ENCODE data around the gene NT5C1B. TPM values are rescaled to one million over a fixed set of nuclear protein-coding genes. Genes with fewer than 3 reads are reported as not detected.

NT5C1B gene
- total and polyA plus RNA-seq, 3 donors from 2014 or later: 18.0 to 74.9 (median 59.4) TPM

- TF ChIP-seq POLR2A (IDR thresholded peaks at IDR 0.05) (no peak), CTCF (IDR thresholded peaks at IDR 0.05) (no peak)
- Histone ChIP-seq H3K4me1 (no peaks in the 10 kb centered on the region), H3K4me3 (no peak overlapping the region), H3K9me3 (no peaks in the 10 kb centered on the region), H3K27me3 (no peaks in the 10 kb centered on the region), H3K27ac (no peak overlapping the region), H3K36me3 (ENCODE audit: low read depth, missing control alignments) (no peaks in the 10 kb centered on the region)
- DNase-seq: no peak
- 68 to 69% methylated on average over 1 of the region's 1 CpG for WGBS, 2 donors
- intact Hi-C loops (cut with DNase I; ENCODE audit: low total_unique reads): no loop called here
These were observed 40.7 kb downstream of the NT5C1B start for GRCh38 chr2:18548621-18549020.

GRCh38 chr2:18546567-18546966, 42.8 kb downstream of the NT5C1B start:
- intact Hi-C loops (cut with DNase I; ENCODE audit: low total_unique reads): no loop called here
- H3K27ac ChIP-seq: no peak overlapping the region
- no peak overlapping the region for H3K4me3 ChIP-seq
- no peaks in the 10 kb centered on the region for H3K27me3 ChIP-seq
- no peaks in the 10 kb centered on the region for H3K4me1 ChIP-seq
- no peak for DNase-seq
- H3K9me3 ChIP-seq: no peaks in the 10 kb centered on the region
- 88% methylated on average over 2 of the region's 2 CpGs for WGBS, 2 donors
- H3K36me3 ChIP-seq (ENCODE audit: low read depth, missing control alignments): no peaks in the 10 kb centered on the region
- TF ChIP-seq CTCF (IDR thresholded peaks at IDR 0.05) (no peak), POLR2A (IDR thresholded peaks at IDR 0.05) (no peak)

- WGBS, 2 donors: 90 to 94% methylated on average over 4 of the region's 4 CpGs
- TF ChIP-seq POLR2A (IDR thresholded peaks at IDR 0.05) (no peak), CTCF (IDR thresholded peaks at IDR 0.05) (no peak)
- H3K4me1 ChIP-seq: no peaks in the 10 kb centered on the region
- no peak overlapping the region for H3K4me3 ChIP-seq
- intact Hi-C loops (cut with DNase I; ENCODE audit: low total_unique reads): no loop called here
- no peaks in the 10 kb centered on the region for H3K27me3 ChIP-seq
- no peak overlapping the region for H3K27ac ChIP-seq
- DNase-seq: no peak
- no peaks in the 10 kb centered on the region for H3K9me3 ChIP-seq
- H3K36me3 ChIP-seq (ENCODE audit: low read depth, missing control alignments): no peaks in the 10 kb centered on the region
These were observed 44.0 kb downstream of the NT5C1B start for GRCh38 chr2:18545384-18545783.

GRCh38 chr2:18544171-18544570, 45.2 kb downstream of the NT5C1B start:
- no peaks in the 10 kb centered on the region for H3K4me1 ChIP-seq
- no peak overlapping the region for H3K4me3 ChIP-seq
- TF ChIP-seq POLR2A (IDR thresholded peaks at IDR 0.05): no peak
- no peak for TF ChIP-seq CTCF (IDR thresholded peaks at IDR 0.05)
- H3K36me3 ChIP-seq (ENCODE audit: low read depth, missing control alignments): no peaks in the 10 kb centered on the region
- DNase-seq: no peak
- intact Hi-C loops (cut with DNase I; ENCODE audit: low total_unique reads): no loop called here
- WGBS, 2 donors: 92 to 93% methylated on average over 3 of the region's 3 CpGs
- H3K9me3 ChIP-seq: no peaks in the 10 kb centered on the region
- no peaks in the 10 kb centered on the region for H3K27me3 ChIP-seq
- H3K27ac ChIP-seq: no peak overlapping the region

GRCh38 chr2:18540872-18541271, 48.5 kb downstream of the NT5C1B start:
- DNase-seq: no peak
- intact Hi-C loops (cut with DNase I; ENCODE audit: low total_unique reads): no loop called here
- Histone ChIP-seq H3K27ac (no peak overlapping the region), H3K36me3 (ENCODE audit: low read depth, missing control alignments) (no peaks in the 10 kb centered on the region), H3K4me1 (no peaks in the 10 kb centered on the region), H3K27me3 (no peaks in the 10 kb centered on the region), H3K4me3 (no peak overlapping the region), H3K9me3 (no peaks in the 10 kb centered on the region)
- TF ChIP-seq CTCF (IDR thresholded peaks at IDR 0.05) (no peak), POLR2A (IDR thresholded peaks at IDR 0.05) (no peak)
- WGBS, 2 donors: 93% methylated on average over 2 of the region's 2 CpGs

Data from testis (tissue), 3 donors.